ENCODE results near the gene DPH5.
"Not testable (repeated sequence)": the region's sequence is repeated elsewhere in the genome, so short reads cannot be mapped to it uniquely, and the experiment has no call there.

Gene DPH5

GRCh38 chr1:101025657-101026429, at the start of gene DPH5:
TSS of gene DPH5 (minus strand) at chr1:101025784. CDS start at chr1:101025443, 341 bp downstream.
- peak; percentile 81 to 82 for DNase-seq (ENCODE audit: low read depth in 2 of 2)

- DNase-seq (ENCODE audit: low read depth in 2 of 2): no peak
These were observed 48.3 kb upstream of the DPH5 start for GRCh38 chr1:101073836-101074235.

GRCh38 chr1:101071470-101071891, 45.9 kb upstream of the DPH5 start:
- no peak for DNase-seq (ENCODE audit: low read depth in 2 of 2)

- no peak for DNase-seq (ENCODE audit: low read depth in 2 of 2)
These were observed 43.6 kb upstream of the DPH5 start for GRCh38 chr1:101069158-101069557.

DNA sequence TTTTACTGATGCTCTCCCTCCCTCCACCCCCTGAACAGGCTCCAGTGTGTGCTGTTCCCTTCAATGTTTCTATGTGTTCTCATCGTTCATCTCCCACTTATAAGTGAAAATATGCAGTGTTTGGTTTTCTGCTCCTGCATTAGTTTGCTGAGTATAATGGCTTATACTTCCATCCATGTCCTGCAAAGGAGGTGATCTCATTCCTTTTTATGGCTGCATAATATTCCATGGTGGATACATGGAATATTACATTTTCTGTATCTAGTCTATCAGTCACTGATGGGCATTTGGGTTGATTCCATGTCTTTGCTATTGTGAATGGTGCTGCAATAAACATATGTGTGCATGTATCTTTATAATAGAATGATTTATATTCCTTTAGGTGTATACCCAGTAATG, 41.4 kb upstream of the DPH5 start:
- not testable (repeated sequence) for DNase-seq (ENCODE audit: low read depth in 2 of 2)

- no peak for DNase-seq (ENCODE audit: low read depth in 2 of 2)
These were observed 40.8 kb upstream of the DPH5 start for GRCh38 chr1:101066260-101066936.

- DNase-seq (ENCODE audit: low read depth in 2 of 2): no peak
These were observed 40.0 kb upstream of the DPH5 start for GRCh38 chr1:101065575-101065974.

GRCh38 chr1:101064697-101065096, 39.1 kb upstream of the DPH5 start:
- DNase-seq (ENCODE audit: low read depth in 2 of 2): no peak

DNA sequence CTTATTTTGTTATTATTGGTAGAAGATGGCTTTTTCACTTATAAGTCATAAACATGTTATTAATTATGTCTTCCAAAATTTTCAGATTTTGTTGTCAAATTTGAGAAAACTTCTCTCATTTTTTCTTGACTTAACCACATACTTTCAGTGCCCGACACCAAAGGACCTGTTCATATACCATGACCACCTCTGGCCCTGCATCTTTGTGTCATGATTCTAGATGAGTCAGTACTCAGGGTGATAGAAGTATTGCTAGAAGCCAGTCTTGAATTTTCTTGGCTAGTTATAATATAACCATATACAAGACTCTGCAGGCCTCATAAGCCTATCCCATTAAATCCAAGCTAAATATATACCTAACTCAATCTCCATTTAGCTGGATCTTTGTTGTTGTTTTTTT, 35.4 kb upstream of the DPH5 start:
- no peak for DNase-seq (ENCODE audit: low read depth in 2 of 2)

DNA sequence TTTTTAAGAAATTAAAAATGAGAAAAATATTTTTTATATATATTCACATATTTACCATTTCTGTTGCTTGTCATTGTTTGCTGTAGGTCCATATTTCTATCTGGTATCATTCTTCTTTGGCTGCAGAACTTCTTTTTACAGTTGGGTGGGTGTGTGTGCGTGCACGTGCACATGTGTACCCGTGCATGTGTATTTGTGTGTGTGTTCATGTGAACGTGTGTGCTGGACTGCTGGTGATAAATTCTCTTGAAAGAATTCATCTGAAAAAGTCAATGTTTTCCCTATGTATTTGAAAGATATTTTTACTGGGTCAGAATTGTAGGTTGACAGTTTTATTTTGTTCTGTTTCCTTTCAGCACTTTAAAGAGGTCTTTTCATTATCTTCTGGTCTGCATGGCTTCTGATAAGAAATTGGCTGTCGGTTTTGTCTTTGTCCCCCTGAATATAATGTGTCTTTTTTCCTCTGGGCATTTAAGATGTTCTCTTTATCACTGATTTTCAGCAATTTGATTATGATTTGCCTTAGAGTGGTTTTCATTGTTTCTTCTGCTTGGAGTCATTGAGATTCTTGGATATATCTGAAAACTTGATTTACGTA, 34.5 kb upstream of the DPH5 start:
- no peak for DNase-seq (ENCODE audit: low read depth in 2 of 2)

- DNase-seq (ENCODE audit: low read depth in 2 of 2): no peak
These were observed 30.0 kb upstream of the DPH5 start for GRCh38 chr1:101055623-101056022.

DNA sequence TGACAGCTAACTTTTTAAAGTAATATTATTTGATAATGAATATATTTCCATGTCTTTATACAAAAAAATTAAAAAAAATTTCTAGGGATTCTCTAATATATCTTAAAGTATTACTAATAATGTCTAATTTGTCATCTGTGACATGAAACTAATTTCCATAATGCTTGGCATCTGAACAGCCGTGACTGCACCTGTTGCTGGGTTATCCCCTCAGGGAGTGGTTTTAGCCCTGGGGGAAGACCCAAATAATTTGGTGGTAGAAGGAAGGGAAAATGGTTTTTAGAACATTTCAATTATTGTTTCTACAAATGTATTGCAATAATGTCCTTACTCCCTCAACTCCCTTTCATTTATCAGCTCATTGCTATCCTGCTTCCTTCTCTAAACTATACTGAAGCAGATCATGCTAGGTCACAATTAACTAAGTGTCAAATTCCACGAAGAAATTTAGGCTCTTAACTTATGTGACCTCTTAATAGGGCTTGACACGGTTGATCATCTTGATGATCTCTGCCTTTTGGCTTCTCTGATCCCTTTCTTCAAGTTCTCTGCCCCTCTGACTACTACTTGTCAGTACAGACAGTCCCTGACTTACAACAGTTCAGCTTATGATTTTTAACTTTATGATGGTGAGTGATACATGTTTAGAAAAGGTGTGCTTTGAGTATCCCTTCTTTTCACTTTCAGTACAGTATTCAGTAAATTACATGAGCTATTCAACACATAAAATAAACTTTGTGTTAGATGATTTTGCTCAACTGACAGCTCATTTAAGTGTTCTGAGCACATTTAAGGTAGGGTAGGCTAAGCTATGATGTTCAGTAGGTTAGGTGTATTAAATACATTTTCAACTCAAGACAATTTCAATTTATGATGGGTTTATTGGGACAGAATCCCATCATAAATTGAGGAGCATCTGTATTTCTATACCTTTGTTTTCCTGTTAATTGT, 26.4 kb upstream of the DPH5 start:
- no peak for DNase-seq (ENCODE audit: low read depth in 2 of 2)

- DNase-seq (ENCODE audit: low read depth in 2 of 2): no peak
These were observed 25.3 kb upstream of the DPH5 start for GRCh38 chr1:101050869-101051268.

DNA sequence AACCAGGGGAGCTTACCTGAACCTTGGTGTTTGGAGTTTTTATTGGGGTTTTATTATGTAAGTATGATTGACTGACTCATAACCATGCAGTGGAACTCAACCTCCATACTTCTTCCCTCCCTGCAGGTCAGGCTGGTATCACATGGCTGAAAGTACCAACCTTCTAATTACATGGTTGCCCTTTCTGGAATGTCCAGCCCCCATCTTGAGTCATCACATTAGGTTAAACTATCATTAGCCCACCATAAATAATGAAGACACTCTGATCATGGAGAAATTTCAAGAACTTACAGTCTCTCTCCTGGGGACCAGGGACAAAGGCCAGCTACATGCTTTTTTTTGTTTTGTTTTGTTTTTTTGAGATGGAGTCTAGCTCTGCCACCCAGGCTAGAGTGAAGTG, 19.2 kb upstream of the DPH5 start:
- no peak for DNase-seq (ENCODE audit: low read depth in 2 of 2)

- DNase-seq (ENCODE audit: low read depth in 2 of 2): no peak
These were observed 18.7 kb upstream of the DPH5 start for GRCh38 chr1:101044259-101044658.

DNA sequence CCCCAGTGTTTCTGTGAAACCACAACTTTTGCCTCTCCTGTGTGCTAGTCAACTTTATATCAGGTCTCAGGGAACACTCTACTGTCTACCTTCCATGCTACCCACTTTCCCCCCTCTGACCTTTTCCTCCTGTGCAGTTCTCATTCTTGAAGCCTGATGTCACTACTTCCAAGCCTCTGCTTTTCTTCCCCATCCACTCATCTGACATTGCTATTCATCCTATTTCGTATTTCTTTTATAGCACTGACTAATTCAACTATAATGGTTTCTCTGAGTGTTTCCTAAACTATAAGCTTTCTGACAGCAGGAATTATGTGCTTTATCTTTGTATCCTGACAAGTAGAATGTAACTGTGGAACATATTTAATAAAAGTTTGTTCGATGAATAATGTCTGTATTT, 18.2 kb upstream of the DPH5 start:
- DNase-seq (ENCODE audit: low read depth in 2 of 2): peak; percentile 26 to 30

DNA sequence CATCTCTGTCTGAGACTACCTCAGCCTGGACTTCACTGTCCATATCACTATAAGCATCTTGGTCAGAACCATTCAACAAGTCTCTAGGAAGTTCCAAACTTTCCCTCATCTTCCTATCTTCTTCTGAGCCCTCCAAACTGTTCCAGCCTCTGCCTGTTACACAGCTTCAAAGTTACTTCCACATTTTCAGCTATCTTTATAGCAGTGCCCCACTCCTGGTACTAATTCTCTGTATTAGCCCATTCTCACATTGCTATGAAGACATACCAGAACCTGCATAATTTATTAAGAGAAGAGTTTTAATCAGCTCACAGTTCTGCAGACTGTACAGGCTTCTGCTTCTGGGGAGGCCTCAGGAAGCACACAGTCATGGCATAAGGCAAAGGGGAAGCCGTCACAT, 15.7 kb upstream of the DPH5 start:
- DNase-seq (ENCODE audit: low read depth in 2 of 2): no peak

- no peak for DNase-seq (ENCODE audit: low read depth in 2 of 2)
These were observed 15.1 kb upstream of the DPH5 start for GRCh38 chr1:101040666-101041065.

- DNase-seq (ENCODE audit: low read depth in 2 of 2): no peak
These were observed 13.7 kb upstream of the DPH5 start for GRCh38 chr1:101039245-101039644.

DNA sequence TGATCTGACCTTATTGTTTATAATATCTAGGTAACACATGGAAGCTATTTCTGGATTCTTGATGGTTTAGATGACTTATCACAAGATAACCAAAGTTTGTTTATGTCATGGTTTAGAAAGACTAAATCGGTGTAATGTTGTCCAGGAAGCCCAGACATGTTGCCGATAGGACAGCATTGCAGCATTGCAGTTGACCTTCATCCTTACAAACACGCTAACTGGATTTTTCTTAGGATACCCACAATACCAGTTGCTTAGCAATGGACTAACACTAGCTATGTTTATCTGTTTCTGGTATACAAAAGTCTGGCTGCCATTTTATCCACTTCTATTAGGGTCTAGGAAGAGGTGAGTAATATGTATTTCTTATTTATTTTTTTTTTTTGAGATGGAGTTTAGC, 11.7 kb upstream of the DPH5 start:
- no peak for DNase-seq (ENCODE audit: low read depth in 2 of 2)

DNA sequence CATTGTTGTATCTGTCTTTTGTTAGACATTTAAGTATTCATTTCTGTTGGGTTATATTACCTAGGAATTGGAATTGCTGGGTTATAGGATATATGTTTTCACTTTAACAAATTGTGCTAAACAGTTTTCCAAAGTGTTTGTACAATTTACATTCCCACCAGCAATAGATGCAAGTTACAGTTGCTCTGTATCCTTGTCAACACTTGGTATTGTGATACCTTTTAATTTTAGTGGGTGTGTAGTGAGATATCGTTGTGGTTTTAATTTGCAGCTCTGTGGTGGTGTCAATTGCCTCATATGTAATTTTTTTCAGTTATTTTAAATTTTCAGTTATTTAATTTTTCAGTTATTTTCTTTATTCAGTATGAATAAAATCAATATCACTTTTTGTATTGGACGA, 7.4 kb upstream of the DPH5 start:
- DNase-seq (ENCODE audit: low read depth in 2 of 2): no peak

DNA sequence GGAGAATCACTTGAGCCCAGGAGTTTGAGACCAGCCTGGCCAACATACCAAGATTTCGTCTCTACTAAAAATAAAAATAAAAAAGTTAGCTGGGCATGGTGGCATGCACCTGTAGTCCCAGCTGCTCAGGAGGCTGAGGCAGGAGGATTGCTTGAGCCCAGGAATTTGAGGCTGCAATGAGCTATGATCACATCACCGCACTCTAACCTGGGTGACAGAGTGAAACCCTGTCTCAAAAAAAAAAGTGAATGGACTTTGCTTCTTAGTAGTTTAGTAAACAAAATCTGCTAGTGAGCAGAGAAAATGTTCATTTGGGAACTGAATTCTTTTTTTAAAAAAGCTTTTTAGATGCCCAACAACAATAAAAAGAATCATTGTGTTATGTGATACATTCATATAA, 6.5 kb upstream of the DPH5 start:
- DNase-seq (ENCODE audit: low read depth in 2 of 2): not testable (repeated sequence)

All from fibroblast of skin of left quadriceps (primary cell).